ENCODE data around the gene EFNA5. TPM values are rescaled to one million over a fixed set of nuclear protein-coding genes. Genes with fewer than 3 reads are reported as not detected.

Gene EFNA5
- total RNA-seq, 1 experiment from 2014 or later = 42.7 TPM

GRCh38 chr5:107367480-107367879 is 303.3 kb downstream of the EFNA5 start:
- no peak overlapping the region for H3K4me3 ChIP-seq
- H3K9me3 ChIP-seq (ENCODE audit: insufficient read depth, low read depth) = no peaks in the 10 kb centered on the region
- no peaks in the 10 kb centered on the region for H3K4me1 ChIP-seq (replicated peaks; ENCODE audit: insufficient read depth)
- no peak overlapping the region for H3K4me2 ChIP-seq
- H4K20me1 ChIP-seq (ENCODE audit: insufficient read depth) = no peaks in the 10 kb centered on the region
- intact Hi-C loops (cut with micrococcal nuclease; ENCODE audit: unreplicated experiment) = no loop called here
- no peak for TF ChIP-seq EZH2 (IDR thresholded peaks at IDR 0.05; ENCODE audit: low read depth)
- CTCF ChIA-PET = no interaction called here
- no peak for DNase-seq
- no peaks in the 10 kb centered on the region for H3K79me2 ChIP-seq (ENCODE audit: low read depth)
- H3K36me3 ChIP-seq (ENCODE audit: low read depth) = no peaks in the 10 kb centered on the region
- no peak overlapping the region for H2AFZ ChIP-seq
- POLR2A ChIA-PET (ENCODE audit: unreplicated experiment) = no interaction called here
- no peaks in the 10 kb centered on the region for H3K27me3 ChIP-seq (ENCODE audit: insufficient read depth, low read depth)
- no peak overlapping the region for H3K27ac ChIP-seq
- no TSS peak for BruUV-seq (replicated peaks)
- H3F3A ChIP-seq (ENCODE audit: insufficient read depth, low read depth) = no peaks in the 10 kb centered on the region
- no peaks in the 10 kb centered on the region for H3K9me2 ChIP-seq (ENCODE audit: insufficient read depth)

GRCh38 chr5:107365320-107366109 is 305.2 kb downstream of the EFNA5 start:
- no peaks in the 10 kb centered on the region for H3K9me3 ChIP-seq (ENCODE audit: insufficient read depth, low read depth)
- H3K4me2 ChIP-seq = no peak overlapping the region
- CTCF ChIA-PET = no interaction called here
- H2AFZ ChIP-seq = no peak overlapping the region
- TF ChIP-seq EZH2 (IDR thresholded peaks at IDR 0.05; ENCODE audit: low read depth) = no peak
- TF ChIP-seq, protein P1, sequence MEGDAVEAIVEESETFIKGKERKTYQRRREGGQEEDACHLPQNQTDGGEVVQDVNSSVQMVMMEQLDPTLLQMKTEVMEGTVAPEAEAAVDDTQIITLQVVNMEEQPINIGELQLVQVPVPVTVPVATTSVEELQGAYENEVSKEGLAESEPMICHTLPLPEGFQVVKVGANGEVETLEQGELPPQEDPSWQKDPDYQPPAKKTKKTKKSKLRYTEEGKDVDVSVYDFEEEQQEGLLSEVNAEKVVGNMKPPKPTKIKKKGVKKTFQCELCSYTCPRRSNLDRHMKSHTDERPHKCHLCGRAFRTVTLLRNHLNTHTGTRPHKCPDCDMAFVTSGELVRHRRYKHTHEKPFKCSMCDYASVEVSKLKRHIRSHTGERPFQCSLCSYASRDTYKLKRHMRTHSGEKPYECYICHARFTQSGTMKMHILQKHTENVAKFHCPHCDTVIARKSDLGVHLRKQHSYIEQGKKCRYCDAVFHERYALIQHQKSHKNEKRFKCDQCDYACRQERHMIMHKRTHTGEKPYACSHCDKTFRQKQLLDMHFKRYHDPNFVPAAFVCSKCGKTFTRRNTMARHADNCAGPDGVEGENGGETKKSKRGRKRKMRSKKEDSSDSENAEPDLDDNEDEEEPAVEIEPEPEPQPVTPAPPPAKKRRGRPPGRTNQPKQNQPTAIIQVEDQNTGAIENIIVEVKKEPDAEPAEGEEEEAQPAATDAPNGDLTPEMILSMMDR (conservative IDR thresholded peaks at IDR 0.05) = no peak
- H3K27ac ChIP-seq = no peak overlapping the region
- H4K20me1 ChIP-seq (ENCODE audit: insufficient read depth) = no peaks in the 10 kb centered on the region
- H3K36me3 ChIP-seq (ENCODE audit: low read depth) = no peaks in the 10 kb centered on the region
- no peaks in the 10 kb centered on the region for H3K79me2 ChIP-seq (ENCODE audit: low read depth)
- H3K4me1 ChIP-seq (replicated peaks; ENCODE audit: insufficient read depth) = no peaks in the 10 kb centered on the region
- no peaks in the 10 kb centered on the region for H3K9me2 ChIP-seq (ENCODE audit: insufficient read depth)
- no peaks in the 10 kb centered on the region for H3F3A ChIP-seq (ENCODE audit: insufficient read depth, low read depth)
- no peaks in the 10 kb centered on the region for H3K27me3 ChIP-seq (ENCODE audit: insufficient read depth, low read depth)
- no TSS peak for BruUV-seq (replicated peaks)
- POLR2A ChIA-PET (ENCODE audit: unreplicated experiment) = no interaction called here
- intact Hi-C loops (cut with micrococcal nuclease; ENCODE audit: unreplicated experiment) = no loop called here
- no peak overlapping the region for H3K4me3 ChIP-seq
- DNase-seq = no peak

- BruUV-seq (replicated peaks) = no TSS peak
- no peaks in the 10 kb centered on the region for H3K79me2 ChIP-seq (ENCODE audit: low read depth)
- POLR2A ChIA-PET (ENCODE audit: unreplicated experiment) = no interaction called here
- CTCF ChIA-PET = interaction anchor here (0.6 kb wide), 1 partner anchor 200 kb away, joined by 3 read pairs; no protein-coding TSS in a partner anchor
- no peaks in the 10 kb centered on the region for H3F3A ChIP-seq (ENCODE audit: insufficient read depth, low read depth)
- H3K9me3 ChIP-seq (ENCODE audit: insufficient read depth, low read depth) = no peaks in the 10 kb centered on the region
- no peak for DNase-seq
- H3K27me3 ChIP-seq (ENCODE audit: insufficient read depth, low read depth) = no peaks in the 10 kb centered on the region
- H3K36me3 ChIP-seq (ENCODE audit: low read depth) = no peaks in the 10 kb centered on the region
- H3K4me3 ChIP-seq = no peak overlapping the region
- no peak overlapping the region for H2AFZ ChIP-seq
- no peak overlapping the region for H3K27ac ChIP-seq
- H4K20me1 ChIP-seq (ENCODE audit: insufficient read depth) = no peaks in the 10 kb centered on the region
- intact Hi-C loops (cut with micrococcal nuclease; ENCODE audit: unreplicated experiment) = no loop called here
- no peak for TF ChIP-seq EZH2 (IDR thresholded peaks at IDR 0.05; ENCODE audit: low read depth)
- TF ChIP-seq, protein P1 (conservative IDR thresholded peaks at IDR 0.05) = no peak
- H3K9me2 ChIP-seq (ENCODE audit: insufficient read depth) = no peaks in the 10 kb centered on the region
- H3K4me1 ChIP-seq (replicated peaks; ENCODE audit: insufficient read depth) = 0 out of 2 replicates have a peak, but pooled peaks cover 5% of the 10 kb centered on the region
- no peak overlapping the region for H3K4me2 ChIP-seq
Measured at GRCh38 chr5:107364443-107365319, 306.1 kb downstream of the EFNA5 start.

Measured in PC-9 (cell line).